NCI-H2227 treated with DMSO at 0.1 percent for 48 hours (cell line): Measurements from ENCODE around the gene ZNF423.
"Not testable (repeated sequence)": the region's sequence is repeated elsewhere in the genome, so short reads cannot be mapped to it uniquely, and the experiment has no call there.

Source experiments
- DNase-seq: peaks from one replicate; lab custom pipeline; 2025; lab: John Stamatoyannopoulos, UW

ZNF423 gene

GRCh38 chr16:49695782-49696413, 160.0 kb downstream of the ZNF423 start:
- no peak for DNase-seq

DNA sequence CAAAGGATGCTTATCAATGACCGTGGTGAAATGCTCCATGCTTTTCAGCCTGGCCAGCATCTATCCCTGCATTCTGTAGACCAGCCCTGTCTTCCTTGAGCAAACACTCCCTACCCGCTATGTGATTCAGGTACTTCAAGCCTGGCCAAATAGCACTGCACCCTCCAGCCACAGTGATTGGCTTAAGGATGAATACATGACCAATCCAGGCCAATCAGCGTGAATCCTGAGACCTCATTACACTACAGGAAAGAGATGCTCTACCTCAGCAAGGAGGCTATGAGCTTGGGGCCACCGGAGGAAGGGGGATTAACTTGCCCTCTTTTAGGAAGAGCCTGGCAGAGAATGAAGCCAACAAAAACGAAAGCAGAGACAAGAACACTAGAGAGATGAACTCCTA, 162.5 kb downstream of the ZNF423 start:
- DNase-seq: no peak

DNA sequence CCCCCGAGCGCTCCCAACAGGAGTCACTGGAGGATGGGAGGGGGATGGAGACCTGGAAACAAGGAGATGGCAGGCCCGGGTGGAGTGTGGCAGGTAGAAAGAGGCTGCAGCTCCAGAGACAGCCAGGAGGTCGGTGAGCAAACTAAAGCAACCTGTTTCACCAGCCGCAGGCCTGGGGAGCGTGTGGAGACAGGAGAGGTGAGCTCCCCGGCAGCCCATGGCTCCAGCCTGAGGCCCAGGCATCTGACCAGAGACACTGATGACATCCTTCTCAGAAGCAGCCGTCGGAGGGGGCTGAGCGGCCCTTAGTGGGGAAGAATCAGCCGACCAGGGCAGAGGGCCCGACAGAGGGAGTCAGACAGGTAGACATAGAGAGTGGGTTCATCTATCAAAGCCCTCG, 165.1 kb downstream of the ZNF423 start:
- no peak for DNase-seq

GRCh38 chr16:49688036-49688697, 167.7 kb downstream of the ZNF423 start:
- no peak for DNase-seq

DNA sequence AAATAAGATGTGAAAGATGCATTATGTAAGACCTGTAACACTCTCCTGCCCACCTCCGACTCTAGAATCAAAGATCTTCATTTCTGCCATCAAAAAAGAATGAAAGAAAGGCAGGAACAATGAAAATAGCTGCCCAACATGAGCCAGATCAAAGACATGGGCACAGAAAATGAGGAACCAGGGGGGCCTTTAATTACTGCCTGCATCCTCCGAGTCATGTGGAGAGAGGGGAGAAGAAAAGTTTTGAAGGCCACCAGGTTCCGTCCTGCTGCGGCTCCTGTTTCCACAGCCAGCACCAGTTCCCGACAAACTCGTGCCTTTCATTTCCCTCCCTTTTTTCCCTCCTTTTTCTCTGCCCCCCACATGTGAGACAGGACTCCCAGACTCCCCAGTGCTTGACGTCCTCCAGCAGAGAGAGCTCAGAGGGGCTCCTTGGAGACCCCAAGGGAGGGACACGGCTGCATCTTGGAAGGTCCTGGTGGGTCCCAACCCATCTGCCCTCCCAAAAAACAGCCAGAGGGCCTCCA, 168.4 kb downstream of the ZNF423 start:
- no peak for DNase-seq

- DNase-seq: no peak
These were observed 171.2 kb downstream of the ZNF423 start for GRCh38 chr16:49684696-49685095.

- DNase-seq: no peak
These were observed 173.2 kb downstream of the ZNF423 start for GRCh38 chr16:49682577-49683165.

DNA sequence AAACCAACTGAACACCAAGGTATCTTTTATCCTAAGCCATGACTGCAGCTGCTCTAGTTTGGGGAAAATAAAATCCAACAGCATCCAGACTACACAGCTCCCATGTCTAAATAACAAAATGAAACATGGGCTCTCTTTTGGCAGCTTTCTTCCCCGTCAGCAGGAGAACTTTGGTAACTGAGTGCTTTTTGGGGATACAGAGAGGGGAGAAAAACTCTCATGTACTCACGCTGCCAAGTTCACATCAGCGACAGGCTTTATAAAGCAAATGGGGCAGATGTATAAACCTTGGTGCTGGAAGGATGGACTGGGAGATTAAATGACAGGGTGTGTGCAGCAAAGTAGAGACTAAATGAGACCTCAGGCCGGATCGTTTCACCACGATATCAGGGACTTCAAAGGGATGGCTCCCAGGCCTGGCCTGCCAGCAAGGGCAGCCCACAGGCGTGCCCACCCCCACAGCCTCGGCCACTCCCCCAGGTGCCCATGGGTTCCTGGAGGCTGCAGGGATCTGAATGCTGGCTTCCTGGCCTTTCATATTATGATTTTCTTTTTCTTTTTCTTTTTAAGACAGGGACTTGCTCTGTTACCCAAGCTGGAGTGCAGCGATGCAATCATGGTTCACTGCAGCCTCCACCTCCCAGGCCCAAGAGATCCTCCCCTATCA, 174.6 kb downstream of the ZNF423 start:
- DNase-seq: no peak

DNA sequence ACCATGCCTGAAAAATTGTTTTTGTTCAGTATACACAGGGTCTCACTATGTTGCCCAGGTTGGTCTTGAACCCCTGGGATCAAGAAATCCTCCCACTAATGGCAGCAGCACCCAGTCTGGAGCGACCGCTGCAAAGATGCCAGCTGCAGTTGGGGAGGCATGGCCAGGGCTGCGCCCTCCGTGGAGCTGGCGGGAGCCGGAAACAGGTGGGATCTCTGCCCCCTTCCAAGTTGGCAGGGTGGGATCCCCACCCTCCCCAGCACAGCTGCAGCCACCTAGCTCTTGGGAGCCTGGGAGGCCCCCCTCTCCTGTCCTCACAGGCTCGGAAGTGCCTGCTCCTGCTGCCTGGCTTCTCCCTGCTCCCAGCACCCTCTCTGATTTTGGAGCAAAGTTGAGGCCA, 176.8 kb downstream of the ZNF423 start:
- no peak for DNase-seq

GRCh38 chr16:49677661-49678060, 178.3 kb downstream of the ZNF423 start:
- DNase-seq: not testable (repeated sequence)

- DNase-seq: no peak
These were observed 180.5 kb downstream of the ZNF423 start for GRCh38 chr16:49675413-49675812.

GRCh38 chr16:49674990-49675389, 180.9 kb downstream of the ZNF423 start:
- no peak for DNase-seq

GRCh38 chr16:49674351-49674851, 181.5 kb downstream of the ZNF423 start:
- DNase-seq: no peak

DNA sequence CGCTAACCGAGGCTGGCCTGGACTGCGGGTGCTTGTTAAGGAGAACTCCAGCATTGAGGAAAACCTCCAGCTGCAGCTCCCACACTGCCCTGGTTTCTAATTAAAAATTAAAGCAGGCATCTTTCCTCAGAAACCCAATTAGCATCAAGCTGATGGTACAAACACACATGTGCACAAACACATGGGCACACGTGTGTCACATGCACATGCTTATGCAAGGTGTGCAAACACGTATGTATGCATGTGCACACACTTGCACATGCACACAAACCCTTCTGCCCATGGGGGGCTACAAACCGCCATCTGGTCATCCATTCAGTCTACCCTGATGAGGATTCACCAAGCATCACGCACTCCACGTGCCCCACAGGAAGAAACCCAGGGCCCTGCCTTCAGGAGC, 182.5 kb downstream of the ZNF423 start:
- no peak for DNase-seq

- DNase-seq: no peak
These were observed 183.2 kb downstream of the ZNF423 start for GRCh38 chr16:49672753-49673152.

DNA sequence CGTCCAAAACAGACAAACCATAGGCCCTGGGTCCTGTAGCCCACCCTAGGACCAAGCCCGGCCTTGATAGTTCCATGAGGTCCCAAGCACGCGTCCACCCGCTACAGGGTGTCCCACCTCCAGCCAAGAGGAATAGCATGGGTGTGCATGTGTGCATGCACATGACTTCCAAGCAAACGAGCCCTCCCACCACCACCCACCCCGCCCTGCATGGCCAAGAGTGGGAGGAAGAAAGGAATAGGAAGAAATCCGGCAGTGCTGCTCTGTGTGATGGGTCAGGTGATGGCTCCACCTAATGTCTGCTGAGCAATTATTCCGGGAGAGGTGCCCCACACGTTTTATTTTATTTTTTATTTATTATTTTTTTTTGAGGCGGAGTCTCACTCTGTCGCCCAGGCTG, 184.6 kb downstream of the ZNF423 start:
- no peak for DNase-seq

GRCh38 chr16:49670627-49671026, 185.3 kb downstream of the ZNF423 start:
- no peak for DNase-seq

DNA sequence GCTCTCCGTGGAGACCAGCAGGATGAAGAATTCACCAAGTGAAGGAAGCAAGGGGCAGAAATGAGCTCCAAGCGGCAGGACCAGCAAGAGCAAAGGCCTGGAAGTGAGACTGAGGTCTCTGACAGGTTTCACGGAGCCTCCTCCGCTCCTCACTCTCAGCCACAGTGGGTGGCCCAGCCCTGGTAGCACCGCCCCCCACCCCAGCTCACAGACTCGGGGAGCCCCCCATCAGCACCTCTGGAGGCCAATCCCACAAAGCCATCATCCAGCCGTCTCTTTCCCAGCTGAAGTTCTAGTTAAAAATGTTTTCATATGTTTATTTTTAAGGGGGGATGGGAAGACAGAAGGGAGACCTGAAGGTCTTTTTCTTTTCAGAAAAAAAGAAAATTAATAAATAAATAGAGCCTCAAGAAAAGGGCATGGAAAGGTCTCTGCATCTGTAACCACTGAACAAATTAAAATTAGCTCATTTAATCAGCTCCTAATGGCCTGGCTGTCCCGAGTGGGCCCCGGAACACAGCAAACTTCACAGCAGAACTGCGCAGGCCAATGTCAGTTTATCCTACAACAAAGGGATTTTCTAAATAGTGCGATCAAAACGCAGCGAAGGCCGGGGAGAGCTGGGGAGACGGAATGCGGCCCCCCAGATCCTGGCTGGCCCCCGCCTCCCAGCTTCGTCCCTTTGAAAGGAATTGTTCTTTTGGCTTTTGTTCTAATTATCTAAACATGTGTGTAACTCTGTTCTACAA, 190.3 kb downstream of the ZNF423 start:
- no peak for DNase-seq

DNA sequence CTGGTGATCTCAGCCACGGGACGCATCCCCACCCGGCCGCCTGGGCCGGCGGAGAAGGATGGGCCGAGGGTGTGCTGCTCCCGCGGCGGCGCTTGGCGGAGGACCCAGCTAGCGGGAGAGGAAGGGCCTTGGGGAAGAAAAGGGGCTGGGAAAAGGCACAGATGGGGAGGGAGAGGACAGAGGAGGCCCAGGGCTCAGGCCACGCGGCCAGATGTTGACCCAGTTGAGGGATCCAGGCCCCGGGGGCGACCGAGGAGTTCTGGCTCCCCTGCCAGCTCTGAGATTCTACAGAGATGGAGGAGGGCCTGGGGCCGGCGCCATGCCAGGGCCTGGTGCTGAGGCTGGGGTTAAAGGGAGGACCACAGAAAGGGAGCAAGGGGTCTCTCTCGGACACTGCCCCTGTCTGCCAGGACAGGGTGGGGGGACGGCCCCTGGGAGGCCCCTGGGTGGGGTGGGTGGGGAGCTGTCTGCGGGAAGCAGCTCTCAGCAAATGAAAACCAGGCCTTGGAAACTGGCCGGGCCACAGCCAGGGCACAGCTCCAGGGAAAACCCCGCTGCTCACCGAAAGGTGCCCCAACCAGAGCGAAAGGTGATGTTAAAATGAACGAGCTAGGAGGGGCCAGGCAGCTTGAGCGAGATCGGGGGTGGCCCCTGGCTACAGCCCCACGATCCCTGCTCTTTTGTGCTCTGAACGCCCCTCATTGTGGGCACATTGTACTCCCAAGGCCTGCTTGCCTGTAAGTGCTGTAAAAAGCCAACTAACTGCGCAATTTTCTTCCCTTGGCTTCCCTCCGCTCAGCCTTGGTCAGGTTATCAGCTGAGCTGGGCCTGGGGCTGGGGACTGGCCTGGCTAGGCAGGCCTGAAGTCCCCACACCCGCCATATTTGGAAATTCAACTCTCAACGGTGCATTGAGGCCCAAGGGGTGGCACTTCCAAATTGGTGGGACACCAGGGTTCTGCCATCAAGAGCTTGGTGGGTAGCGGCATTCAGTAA, 191.4 kb downstream of the ZNF423 start:
- no peak for DNase-seq
